ENCODE measurements around the gene TEAD1. TPM values are rescaled to one million over a fixed set of nuclear protein-coding genes. Genes with fewer than 3 reads are reported as not detected.

The TEAD1 gene
- 100 to 1,000 TPM in 1 of 5 donors, 10 to 100 TPM in 4; 47.5 to 104 (median 79.0) TPM for polyA plus RNA-seq (ENCODE audit: insufficient read depth in 1 of 5, insufficient read length in 5 of 5, low replicate concordance in 1 of 5)
- long read RNA-seq, donor 1, full-length matches to known transcripts, result 8 of 8 reads
- long read RNA-seq, donor 1, partial matches to known transcripts, result 0 of 8 reads
- long read RNA-seq, donor 1, other reads (novel, unspliced or antisense), result 0 of 8 reads
- long read RNA-seq, donor 2, full-length matches to known transcripts, result 3 of 3 reads
- long read RNA-seq, donor 2, partial matches to known transcripts, result 0 of 3 reads
- long read RNA-seq, donor 2, other reads (novel, unspliced or antisense), result 0 of 3 reads
- long read RNA-seq, donor 3, full-length matches to known transcripts, result 2 of 23 reads
- long read RNA-seq, donor 3, partial matches to known transcripts, result 21 of 23 reads
- long read RNA-seq, donor 3, other reads (novel, unspliced or antisense), result 0 of 23 reads
- long read RNA-seq, donor 4, full-length matches to known transcripts, result 3 of 3 reads
- long read RNA-seq, donor 4, partial matches to known transcripts, result 0 of 3 reads
- long read RNA-seq, donor 4, other reads (novel, unspliced or antisense), result 0 of 3 reads
- long read RNA-seq, donor 5, full-length matches to known transcripts, result 8 of 15 reads
- long read RNA-seq, donor 5, partial matches to known transcripts, result 7 of 15 reads
- long read RNA-seq, donor 5, other reads (novel, unspliced or antisense), result 0 of 15 reads
- long read RNA-seq, donor 6, partial matches to known transcripts, result 6 of 6 reads
- long read RNA-seq, donor 6, other reads (novel, unspliced or antisense), result 0 of 6 reads
- long read RNA-seq, donor 7, partial matches to known transcripts, result 8 of 10 reads
- long read RNA-seq, donor 7, other reads (novel, unspliced or antisense), result 0 of 10 reads
- long read RNA-seq, donor 8, full-length matches to known transcripts, result 1 of 1 reads
- long read RNA-seq, donor 8, partial matches to known transcripts, result 0 of 1 reads
- long read RNA-seq, donor 8, other reads (novel, unspliced or antisense), result 0 of 1 reads

- peak; percentile 96 to 98 for DNase-seq
These were observed at the start of gene TEAD1 for GRCh38 chr11:12673924-12674570. Gene TEAD1, plus strand, starts transcription at chr11:12674421.

- no peak for DNase-seq
These were observed 49.6 kb upstream of the TEAD1 start for GRCh38 chr11:12624595-12624994.

DNA sequence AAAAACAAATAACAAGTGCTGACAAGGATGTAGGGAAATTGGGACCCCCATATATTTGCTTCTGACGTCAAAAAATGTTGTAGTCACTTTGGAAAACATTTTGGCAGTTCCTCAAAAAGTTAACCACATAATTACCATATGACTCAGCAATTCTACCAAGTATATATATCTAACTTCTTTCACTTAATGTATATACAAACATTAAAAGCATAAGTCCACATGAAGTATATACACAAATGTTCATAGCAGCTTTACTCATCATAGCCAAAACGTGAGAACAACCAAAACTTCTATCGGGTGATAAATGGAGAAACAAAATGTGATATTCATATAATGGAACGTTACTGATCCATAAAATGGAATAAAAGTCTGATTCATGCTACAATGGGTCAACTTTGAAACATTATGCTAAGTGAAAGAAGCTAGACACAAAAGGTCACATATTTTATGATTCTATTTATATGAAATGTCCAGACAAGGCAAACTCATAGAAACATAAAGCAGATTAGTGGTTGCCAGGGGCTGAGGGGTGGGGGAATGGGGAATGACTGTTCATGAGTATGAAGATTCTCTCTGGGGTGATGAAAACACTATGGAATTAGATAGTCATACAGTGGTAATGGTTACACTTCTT, 48.7 kb upstream of the TEAD1 start:
- no peak for DNase-seq

- no peak for DNase-seq
These were observed 47.6 kb upstream of the TEAD1 start for GRCh38 chr11:12626616-12627015.

- no peak for DNase-seq
These were observed 45.9 kb upstream of the TEAD1 start for GRCh38 chr11:12628314-12628713.

DNA sequence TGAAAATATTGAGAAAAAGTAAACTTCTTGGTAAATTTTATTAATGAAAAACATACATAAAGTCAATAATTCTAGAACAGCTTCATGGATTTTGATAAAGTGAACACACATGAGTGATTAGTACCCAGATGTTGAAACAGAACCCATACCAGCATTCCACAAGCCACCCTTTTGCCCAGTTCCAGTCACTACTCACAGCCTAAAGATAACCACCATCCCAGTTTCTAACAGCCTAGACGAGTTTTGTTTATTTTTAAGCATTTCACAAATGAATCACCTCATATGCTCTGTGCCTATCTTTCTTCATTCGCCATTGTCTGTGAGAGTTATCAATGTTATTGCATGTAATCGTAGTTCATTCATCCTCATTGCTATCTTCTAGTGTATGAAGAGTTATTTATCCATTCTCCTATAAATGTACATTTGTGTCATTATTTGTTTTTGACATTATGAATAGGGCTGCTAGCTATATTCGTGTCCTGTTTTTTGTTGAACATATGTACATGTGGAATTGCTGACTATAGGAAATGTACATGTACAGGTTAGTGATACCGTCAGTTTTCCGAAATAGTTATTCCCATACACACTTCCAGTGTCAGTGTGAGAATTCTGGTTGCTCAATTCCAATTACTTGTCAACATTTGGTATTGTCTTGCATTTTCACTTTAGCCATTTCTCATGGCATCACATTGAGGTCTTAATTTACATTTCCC, 44.5 kb upstream of the TEAD1 start:
- DNase-seq, result no peak

- no peak for DNase-seq
These were observed 42.6 kb upstream of the TEAD1 start for GRCh38 chr11:12631651-12632050.

DNA sequence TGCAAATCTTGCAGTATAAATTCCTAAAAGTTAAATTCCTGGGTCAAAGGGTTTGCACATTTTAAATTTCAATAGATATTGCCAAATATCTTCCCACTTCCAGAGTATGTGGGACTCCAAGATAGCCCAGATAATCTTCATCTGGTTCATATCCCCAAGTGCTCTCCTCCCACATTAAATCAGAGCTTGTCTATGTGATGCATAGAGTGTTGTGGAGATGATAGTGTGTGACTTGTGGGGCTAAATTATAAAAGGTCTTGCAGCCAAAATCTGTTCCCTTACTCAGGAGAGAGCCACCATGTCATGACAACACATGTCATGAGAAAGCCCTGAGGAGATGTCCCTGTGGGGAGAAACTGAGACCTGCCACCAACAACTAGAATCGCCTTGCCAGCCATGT, 39.9 kb upstream of the TEAD1 start:
- no peak for DNase-seq

DNA sequence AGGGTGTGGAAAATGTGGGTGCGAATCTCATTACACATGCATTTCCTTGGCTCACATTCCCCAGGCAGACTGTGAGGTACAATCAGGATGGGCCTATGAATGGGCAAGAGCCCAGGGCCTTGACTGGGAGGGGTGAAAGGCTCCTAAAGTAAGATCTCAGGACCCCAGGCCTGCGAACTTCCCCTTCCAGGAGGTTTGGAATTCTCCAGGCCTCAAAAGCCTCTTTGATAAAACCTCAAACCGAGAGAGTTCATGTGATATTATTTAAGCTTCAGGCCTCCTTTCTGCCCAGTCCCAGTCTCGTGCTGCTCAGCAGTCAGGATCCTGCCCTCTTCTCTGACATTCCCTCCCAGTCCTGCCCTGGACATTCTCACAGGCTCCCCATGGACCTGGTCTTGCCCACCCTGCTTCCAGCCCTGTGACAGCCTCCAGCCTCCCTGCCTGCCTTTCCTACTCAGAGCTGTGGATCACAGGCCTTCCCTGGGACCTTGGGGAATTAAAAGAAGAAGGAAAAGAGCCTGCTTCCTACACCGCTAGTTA, 37.3 kb upstream of the TEAD1 start:
- no peak for DNase-seq

- no peak for DNase-seq
These were observed 34.8 kb upstream of the TEAD1 start for GRCh38 chr11:12639388-12639787.

GRCh38 chr11:12640355-12640754, 33.9 kb upstream of the TEAD1 start:
- no peak for DNase-seq

- DNase-seq, result no peak
These were observed 33.0 kb upstream of the TEAD1 start for GRCh38 chr11:12640926-12641849.

GRCh38 chr11:12642040-12642439, 32.2 kb upstream of the TEAD1 start:
- DNase-seq, result peak in 1 of 2 donors; percentile 15

DNA sequence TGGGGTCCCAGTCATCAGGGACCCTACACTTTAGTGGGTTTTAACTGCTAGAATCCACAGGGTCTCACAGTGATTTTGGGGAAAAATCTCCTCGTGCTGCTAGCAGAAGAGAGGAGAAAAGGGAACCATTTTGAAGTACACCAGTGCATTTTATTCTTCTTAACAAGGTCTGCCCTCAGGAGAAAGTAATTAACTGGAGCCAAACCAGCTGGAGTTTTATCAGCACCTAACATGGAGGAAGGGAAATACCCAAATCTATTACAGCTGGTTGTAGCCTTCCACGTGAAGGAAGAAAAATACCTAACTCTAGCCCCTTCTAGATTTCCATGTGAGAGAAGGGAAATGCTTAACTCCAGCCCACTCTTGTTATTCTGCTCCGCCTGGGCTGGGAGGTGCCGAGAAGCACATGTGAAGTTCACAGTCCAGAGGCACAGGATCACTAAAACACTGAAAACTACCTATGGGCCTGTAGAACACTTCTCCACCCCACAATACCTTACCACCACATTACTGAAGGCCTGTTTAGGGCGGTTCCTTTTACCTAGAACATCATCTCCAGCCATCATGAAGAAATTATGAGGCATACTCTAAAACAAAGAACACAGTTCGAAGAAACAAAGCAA, 31.3 kb upstream of the TEAD1 start:
- no peak for DNase-seq

GRCh38 chr11:12646478-12646877, 27.7 kb upstream of the TEAD1 start:
- no peak for DNase-seq

GRCh38 chr11:12653729-12654128, 20.5 kb upstream of the TEAD1 start:
- DNase-seq, result no peak

DNA sequence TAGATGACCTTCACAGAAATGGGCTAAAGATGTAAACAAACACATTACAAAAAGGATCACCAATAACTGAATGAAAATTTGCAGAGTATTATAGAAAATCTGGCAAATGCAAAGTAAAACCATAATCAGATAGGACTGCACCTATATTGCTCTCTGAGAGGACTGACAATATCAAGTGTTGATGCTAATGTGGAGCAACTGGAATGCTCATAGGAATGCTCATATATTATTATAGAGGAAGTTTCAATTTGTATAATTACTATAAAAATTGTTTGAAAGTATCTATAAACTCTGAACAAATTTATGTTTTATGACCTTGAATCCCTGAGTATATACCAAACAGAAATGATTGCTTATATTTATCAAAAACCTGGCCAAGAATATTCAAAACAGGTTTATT, 18.4 kb upstream of the TEAD1 start:
- no peak for DNase-seq

GRCh38 chr11:12657336-12657735, 16.9 kb upstream of the TEAD1 start:
- no peak for DNase-seq

- no peak for DNase-seq
These were observed 16.2 kb upstream of the TEAD1 start for GRCh38 chr11:12657981-12658380.
